Measurements from ENCODE around the gene CALML5. TPM values are rescaled to one million over a fixed set of nuclear protein-coding genes. Genes with fewer than 3 reads are reported as not detected.

The CALML5 gene
- total RNA-seq, 1 donor, result not detected

- no peak for TF ChIP-seq CTCF (IDR thresholded peaks at IDR 0.05; ENCODE audit: insufficient read depth, low read depth, low read length)
- DNase-seq (ENCODE audit: low read depth), result no peak
- H3K4me3 ChIP-seq (ENCODE audit: low read depth, low read length), result no peak overlapping the region
Observed at GRCh38 chr10:5529702-5530411, 30.5 kb upstream of the CALML5 start.

GRCh38 chr10:5528989-5529701, 29.8 kb upstream of the CALML5 start:
- no peak for TF ChIP-seq CTCF (IDR thresholded peaks at IDR 0.05; ENCODE audit: insufficient read depth, low read depth, low read length)
- H3K4me3 ChIP-seq (ENCODE audit: low read depth, low read length), result no peak overlapping the region
- DNase-seq (ENCODE audit: low read depth), result no peak

GRCh38 chr10:5527332-5528200, 28.2 kb upstream of the CALML5 start:
- no peak overlapping the region for H3K4me3 ChIP-seq (ENCODE audit: low read depth, low read length)
- no peak for TF ChIP-seq CTCF (IDR thresholded peaks at IDR 0.05; ENCODE audit: insufficient read depth, low read depth, low read length)
- DNase-seq (ENCODE audit: low read depth), result no peak

GRCh38 chr10:5526691-5527331, 27.4 kb upstream of the CALML5 start:
- no peak for TF ChIP-seq CTCF (IDR thresholded peaks at IDR 0.05; ENCODE audit: insufficient read depth, low read depth, low read length)
- no peak for DNase-seq (ENCODE audit: low read depth)
- H3K4me3 ChIP-seq (ENCODE audit: low read depth, low read length), result no peak overlapping the region

GRCh38 chr10:5525561-5526341, 26.4 kb upstream of the CALML5 start:
- DNase-seq (ENCODE audit: low read depth), result no peak
- H3K4me3 ChIP-seq (ENCODE audit: low read depth, low read length), result no peak overlapping the region
- TF ChIP-seq CTCF (IDR thresholded peaks at IDR 0.05; ENCODE audit: insufficient read depth, low read depth, low read length), result no peak
